Gastrocnemius medialis (tissue), 4 donors: ENCODE measurements around the gene DAGLB.

Experiments used
- POLR2A ChIP-seq, 2 donors: fragments of 450-650 bp; IDR thresholded peaks; one replicate each; pipeline ENCODE4 v1.6.1; 2017; ENCODE audit warnings: antibody characterized with exemption in 2 of 2, mild to moderate bottlenecking in 2 of 2, moderate library complexity in 2 of 2
- TF ChIP-seq, protein P1 (sequence below), 5 experiments: fragments of 450-650 bp in 3 of 5; fragments of 200-600 bp in 2 of 5; sonication (generic) in 2 of 5; IDR thresholded peaks in 4 of 5; conservative IDR thresholded peaks in 1 of 5; 1 replicate in 4 of 5; 2 replicates in 1 of 5; pipeline ENCODE4 v1.5.1; 2016 to 2019; ENCODE audit warnings: antibody characterized with exemption in 5 of 5, mild to moderate bottlenecking in 3 of 5, moderate library complexity in 3 of 5

DNA sequence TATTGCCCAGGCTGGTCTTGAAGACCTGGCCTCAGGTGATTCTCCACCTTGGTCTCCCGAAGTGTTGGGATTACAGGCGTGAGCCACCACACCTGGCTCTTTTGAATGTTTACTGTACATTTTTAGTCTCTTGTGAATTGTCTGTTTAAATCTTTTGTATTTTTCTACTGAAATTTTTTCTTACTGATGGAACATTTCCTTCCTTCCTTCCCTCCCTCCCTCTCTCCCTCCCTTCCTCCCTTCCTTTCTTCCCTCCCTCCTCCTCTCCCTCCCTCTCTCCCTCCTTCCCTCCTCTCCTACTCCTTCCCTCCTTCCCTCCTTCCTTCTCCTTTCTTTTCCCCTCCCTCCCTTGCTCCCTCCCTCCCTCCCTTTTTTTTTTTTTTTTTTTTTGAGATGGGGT is 58.0 kb downstream of the DAGLB start:
- TF ChIP-seq, protein P1, sequence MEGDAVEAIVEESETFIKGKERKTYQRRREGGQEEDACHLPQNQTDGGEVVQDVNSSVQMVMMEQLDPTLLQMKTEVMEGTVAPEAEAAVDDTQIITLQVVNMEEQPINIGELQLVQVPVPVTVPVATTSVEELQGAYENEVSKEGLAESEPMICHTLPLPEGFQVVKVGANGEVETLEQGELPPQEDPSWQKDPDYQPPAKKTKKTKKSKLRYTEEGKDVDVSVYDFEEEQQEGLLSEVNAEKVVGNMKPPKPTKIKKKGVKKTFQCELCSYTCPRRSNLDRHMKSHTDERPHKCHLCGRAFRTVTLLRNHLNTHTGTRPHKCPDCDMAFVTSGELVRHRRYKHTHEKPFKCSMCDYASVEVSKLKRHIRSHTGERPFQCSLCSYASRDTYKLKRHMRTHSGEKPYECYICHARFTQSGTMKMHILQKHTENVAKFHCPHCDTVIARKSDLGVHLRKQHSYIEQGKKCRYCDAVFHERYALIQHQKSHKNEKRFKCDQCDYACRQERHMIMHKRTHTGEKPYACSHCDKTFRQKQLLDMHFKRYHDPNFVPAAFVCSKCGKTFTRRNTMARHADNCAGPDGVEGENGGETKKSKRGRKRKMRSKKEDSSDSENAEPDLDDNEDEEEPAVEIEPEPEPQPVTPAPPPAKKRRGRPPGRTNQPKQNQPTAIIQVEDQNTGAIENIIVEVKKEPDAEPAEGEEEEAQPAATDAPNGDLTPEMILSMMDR (IDR thresholded peaks at IDR 0.05 in 4 of 5, conservative IDR thresholded peaks at IDR 0.05 in 1 of 5), result no peak
- TF ChIP-seq POLR2A (IDR thresholded peaks at IDR 0.05), result no peak
